Amygdala (tissue), 56 donors: Measurements from ENCODE around the gene CACNB1.

Experiments
- DNase-seq, 56 donors: peaks; one replicate each; lab custom pipeline; 2025; lab: John Stamatoyannopoulos, UW

Gene CACNB1

DNA sequence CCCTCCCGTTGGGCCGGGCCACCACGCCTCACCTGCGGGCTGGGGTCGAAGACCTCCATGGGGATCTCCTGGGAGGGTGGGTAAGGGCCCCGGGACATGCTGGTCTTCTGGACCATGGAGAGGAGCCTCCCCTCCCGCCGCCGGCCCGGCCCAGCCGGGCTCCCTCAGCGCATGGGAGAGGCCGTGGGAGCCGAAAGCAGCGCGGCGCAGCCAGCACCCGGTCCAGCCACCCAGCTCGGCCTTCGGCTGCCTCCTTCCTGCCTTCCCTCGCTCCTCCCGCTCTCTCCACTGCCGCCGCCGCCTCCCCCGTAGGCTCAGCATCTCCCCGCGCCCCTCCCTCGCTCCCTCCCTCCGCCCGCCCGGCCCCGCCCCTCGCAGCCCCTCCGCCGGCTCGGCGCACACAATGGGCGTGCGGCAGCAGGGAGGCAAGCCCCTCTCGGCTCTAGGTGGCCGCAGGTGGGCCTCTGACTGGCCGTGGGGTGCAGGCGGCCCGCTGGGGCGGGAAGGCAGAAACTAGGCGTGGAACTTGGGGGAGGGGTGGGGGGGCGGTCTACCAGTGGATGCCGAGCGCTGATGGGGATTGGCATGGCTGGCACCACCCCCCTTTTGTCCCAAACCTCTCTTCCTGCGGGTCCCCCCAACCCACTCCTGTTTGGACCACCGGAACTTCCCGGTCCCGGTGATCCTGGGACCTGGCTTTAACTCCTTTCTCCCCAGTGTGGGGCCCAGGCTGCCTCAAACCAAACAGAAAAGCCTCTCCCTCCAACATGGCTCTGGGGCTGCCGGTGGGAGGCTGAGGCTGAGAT, at the start of gene CACNB1:
Gene CACNB1, minus strand, starts transcription at position 290 of the 806 bp plus-strand sequence. Its CDS starts 174 bp downstream, at position 116.
- DNase-seq = peak in 50 of 56 donors; percentile 26 to 80 (median 61)

DNA sequence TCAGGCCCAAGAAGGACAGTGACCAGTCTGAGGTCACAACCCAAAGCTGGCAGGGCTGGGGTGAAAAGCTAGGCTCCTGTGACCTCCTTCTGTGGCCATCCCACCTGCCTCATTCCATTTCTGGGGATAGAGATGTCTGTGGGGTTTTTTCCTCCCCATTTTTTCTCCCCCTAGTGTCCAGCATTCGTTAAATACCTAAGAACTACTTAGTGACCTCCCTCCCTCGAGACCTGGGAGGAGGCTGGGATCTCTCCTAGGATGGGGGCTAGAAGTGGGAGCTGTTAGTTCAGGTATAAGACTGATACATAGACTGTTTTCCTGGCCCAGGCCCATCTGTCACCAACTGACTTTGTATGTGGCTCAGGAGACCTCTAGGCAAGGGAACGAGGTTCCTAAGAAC, 48.8 kb upstream of the CACNB1 start:
- no peak for DNase-seq

DNA sequence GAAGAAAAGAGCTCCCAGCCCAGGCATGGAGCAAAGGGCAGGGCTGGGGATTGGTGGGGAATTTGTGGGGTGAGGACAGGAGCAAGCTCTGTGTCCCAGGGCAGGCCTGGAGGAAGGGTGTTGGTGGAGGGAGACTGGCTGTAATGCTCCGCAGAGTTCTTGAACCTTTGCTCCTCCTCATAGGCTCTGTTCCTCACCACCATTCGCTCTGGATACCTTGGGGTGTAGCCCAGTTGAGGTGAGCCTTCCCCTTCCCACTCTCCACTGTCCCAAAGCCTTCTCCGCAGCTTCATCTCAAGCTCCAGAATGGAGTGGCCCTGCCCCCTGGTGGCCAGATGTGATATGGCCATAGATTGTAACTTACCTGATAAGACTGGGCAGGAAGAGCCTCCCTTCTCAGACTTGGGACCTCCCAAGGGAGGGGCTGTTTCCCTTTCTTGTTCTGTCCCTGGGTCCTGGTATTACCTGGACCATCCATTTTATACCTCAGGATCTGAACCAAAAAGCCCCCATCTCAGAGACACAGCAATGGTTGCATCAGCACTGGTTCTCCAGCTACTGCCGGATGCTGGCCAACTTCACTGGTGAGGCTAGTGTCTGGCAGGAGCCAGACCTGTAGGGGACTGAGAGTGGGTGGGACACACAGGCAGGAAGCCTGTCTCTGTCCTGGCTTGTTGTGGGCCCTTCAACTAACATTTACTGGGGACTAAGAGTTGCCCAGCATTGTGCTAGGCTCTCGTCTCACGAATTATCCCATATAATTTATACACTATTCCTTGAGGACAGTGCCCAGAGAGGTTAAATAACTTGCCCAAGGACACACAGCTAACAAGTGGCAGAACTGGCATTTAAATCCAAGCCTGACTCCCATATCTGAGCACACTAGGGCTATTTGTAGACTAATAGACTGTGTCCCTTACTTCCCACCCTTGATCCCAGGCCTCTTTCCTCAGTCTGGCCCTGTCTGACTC, 47.4 kb upstream of the CACNB1 start:
- peak in 51 of 56 donors; percentile 18 to 91 (median 58) for DNase-seq

DNA sequence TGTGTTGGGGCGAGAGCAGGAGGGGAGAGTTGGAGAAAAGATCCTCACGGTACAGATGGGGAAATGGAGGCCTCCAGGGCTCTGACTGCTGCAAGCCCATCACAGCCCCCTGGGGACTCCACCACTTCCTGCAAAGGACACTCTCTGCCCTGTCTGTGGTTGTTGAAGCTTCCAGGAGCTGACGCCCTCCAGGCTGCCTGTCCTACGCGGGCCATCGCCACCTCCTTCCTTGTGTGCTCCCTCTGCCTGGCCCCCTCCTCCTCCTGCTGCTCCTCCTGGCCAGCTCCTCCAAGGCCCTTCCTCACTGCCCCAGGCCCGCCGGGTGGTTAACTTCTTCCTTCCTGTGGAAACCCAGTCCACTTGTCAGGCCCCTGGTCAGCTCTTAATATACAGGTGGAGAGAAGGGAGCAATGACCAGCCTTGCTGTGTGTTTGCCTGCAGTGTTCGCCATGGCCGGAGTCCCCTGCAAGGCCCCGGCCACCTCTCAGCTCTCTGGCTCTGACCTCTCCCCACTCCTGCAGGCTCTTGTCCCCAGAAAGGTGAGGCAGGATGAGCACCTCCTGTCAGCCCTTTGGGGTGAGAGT, 46.6 kb upstream of the CACNB1 start:
- DNase-seq = no peak

DNA sequence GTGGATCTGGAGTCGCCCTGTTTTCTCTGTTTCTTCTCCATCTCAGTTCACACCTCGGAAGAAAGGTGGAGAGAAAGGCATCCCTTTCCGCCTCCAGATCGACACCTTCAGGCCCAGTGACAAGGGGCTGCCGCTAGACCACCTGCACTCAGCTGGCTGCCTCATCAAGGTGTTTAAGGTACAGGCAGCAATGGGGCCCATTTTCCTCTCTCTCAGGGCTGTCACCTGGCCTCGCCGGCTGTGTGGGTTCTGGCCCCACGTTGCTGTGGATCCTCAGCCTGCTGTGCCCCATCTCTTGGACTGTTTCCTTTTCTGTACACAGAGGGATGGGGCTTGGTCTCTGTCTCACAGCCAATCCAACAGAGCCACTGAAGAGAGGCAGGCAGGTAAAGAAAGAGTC, 45.7 kb upstream of the CACNB1 start:
- DNase-seq = no peak

DNA sequence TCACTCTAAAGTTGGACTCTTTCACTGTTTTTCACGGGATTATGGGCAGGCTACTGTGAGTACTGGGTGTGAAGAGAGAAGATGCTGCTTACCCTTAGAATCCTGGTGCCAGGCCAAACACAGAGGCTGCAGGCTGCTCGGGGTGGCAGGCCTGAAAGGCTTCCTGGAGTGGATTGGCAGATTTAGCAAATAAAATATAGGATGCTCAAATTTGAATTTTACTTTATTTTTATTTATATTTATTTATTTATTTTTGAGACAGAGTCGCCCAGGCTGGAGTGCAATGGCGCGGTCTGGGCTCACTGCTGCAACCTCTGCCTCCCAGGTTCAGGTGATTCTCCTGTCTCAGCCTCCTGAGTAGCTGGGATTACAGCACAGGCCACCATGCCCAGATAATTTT, 43.2 kb upstream of the CACNB1 start:
- DNase-seq = no peak

DNA sequence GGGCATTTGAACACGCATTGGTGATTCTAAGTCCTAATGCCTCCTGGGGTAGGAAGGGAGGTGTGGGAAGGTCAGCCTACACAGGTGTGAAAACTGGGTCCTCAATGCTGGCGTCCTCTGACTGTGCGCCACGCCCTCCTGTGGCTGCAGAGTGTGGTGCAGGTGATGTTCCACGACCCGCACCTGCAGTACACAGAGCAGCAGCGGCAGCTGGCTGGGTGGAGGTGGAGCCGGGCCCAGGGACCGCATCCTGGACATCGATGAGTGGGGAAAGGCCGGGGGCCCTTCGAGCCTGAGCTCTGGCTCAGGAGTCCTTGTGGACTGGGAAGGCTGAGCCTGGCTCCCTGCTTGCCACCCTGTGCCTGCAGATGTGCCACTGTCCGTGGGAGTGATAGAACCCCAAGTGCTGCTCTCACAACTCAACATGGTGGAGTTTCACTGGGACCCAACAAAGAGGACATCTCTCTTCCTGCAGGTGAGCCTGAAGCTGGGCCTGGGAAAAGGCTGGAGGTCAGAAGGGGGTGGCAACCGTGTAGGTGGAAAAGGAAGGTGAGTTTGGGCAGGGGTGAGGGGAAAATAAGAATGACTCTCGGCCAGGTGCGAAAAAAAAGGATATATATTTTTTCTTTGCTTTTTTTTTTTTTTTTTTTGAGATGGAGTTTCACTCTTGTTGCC, 42.3 kb upstream of the CACNB1 start:
- DNase-seq = no peak

- DNase-seq = peak in 1 of 56 donors; percentile 10
Measured at GRCh38 chr17:39238311-39238972, 41.0 kb upstream of the CACNB1 start.

- no peak for DNase-seq
Measured at GRCh38 chr17:39237586-39237985, 40.1 kb upstream of the CACNB1 start.

DNA sequence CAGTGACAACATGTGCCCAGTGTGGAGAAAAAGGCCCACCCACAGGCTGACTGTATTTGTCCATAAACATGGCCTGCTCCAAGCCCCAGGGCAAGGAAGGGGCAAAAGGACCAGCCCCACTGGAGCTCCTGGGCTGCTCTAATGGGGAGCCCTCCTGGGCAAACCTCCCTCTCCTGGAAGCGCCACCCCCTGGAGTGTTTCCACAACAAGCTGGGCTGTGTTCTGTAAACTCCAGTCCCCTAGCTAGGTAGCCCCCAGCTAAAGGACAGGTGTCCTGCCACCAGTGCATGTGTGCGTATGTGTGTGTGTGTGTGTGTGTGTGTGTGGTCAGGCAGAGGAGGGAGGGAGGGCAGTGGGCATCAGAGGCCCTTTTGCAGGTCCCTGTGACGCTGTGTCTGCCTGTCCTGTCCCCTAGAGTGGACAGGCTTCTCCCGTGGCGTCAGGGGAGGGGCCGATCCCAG, 39.5 kb upstream of the CACNB1 start:
- DNase-seq = no peak

- DNase-seq = no peak
Measured at GRCh38 chr17:39236450-39236927, 39.0 kb upstream of the CACNB1 start.

GRCh38 chr17:39235555-39236449, 38.3 kb upstream of the CACNB1 start:
- DNase-seq = no peak

DNA sequence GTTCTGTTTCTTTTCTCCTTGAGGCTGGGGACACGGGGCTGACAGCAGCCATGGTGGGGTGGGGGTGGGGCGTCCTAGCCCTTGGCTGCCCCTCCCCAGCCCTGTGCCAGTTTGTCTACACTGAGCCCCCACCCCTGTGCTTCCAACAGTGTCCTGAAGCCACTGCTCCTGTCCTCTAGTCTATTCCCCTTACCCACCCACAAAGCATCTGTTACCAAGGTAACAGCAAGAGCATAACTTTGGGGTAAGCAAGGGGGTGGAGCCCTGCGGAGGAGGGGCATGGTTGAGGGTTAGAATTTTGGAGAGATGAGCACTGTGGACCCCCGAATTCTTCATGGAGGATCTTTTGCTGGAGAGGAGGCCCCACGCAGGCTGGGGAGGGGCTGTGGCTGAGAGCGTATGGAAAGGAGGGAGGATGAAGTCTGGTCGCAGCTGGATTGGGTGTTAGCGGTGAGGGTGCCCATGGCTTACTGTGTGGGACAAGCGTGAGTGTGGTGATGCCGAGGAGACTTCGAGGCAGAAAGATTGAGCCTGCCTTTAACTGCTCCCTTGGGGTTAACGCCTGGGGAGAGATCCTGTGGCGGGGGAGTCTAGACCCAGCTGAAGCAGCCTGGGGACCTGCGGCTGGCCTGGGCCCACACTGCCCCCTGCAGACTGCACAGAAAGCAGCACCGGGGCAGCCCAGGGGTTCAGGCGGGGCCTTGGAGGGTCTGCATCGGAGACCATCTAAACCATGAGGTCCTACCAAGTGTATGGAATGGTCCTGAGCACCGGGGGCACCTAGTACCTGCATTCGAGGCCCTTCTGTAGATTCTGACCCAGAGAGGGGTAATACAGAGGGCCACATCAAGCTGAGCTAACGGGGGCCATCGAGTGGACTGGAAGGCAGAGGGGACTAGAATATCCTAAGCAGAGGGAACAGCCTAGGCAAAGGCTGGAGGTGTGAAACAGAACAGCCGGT, 34.4 kb upstream of the CACNB1 start:
- peak in 15 of 56 donors; percentile 11 to 58 (median 19) for DNase-seq

DNA sequence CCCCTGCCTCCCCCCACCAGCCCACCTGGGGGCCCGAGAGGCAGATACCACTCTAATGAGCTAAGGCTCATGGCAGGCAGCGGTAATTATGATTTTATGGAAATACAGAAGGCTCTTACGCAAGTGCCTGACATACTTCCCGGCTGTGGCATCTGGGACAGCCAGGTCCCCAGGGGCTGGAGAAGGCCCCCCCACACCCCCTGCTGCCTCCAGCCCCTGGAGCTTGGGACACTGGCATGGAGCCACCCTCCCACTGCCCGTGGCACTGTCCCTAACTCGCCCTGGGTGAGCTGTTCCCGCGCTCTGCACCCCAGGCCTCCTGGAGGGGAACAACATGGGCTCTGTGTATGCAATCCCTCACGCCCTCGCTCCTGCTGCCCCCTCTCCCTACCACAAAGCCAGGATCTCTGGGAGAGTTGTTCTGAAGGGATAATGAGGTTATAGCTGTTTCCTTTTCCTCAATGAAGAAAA, 33.7 kb upstream of the CACNB1 start:
- DNase-seq = no peak

GRCh38 chr17:39230361-39230760, 32.9 kb upstream of the CACNB1 start:
- no peak for DNase-seq

GRCh38 chr17:39229274-39229913, 31.9 kb upstream of the CACNB1 start:
- no peak for DNase-seq
